OCI-M2 (cell line): ENCODE results near the gene EYA3.

Experiments
- DNase-seq: peaks from one replicate; lab custom pipeline; 2025; ENCODE audit not compliant: unreplicated experiment; lab: John Stamatoyannopoulos, UW

EYA3 gene

GRCh38 chr1:28112388-28113241, 24.2 kb upstream of the EYA3 start:
- DNase-seq, result no peak

- no peak for DNase-seq
Measured at GRCh38 chr1:28111157-28111556, 22.7 kb upstream of the EYA3 start.

GRCh38 chr1:28110555-28110954, 22.1 kb upstream of the EYA3 start:
- DNase-seq, result no peak

GRCh38 chr1:28109639-28110038, 21.2 kb upstream of the EYA3 start:
- DNase-seq, result no peak

- no peak for DNase-seq
Measured at GRCh38 chr1:28108001-28108400, 19.6 kb upstream of the EYA3 start.

- no peak for DNase-seq
Measured at GRCh38 chr1:28104866-28105467, 16.6 kb upstream of the EYA3 start.

- no peak for DNase-seq
Measured at GRCh38 chr1:28102189-28102588, 13.8 kb upstream of the EYA3 start.

GRCh38 chr1:28099050-28099769, 10.8 kb upstream of the EYA3 start:
- DNase-seq, result no peak

- no peak for DNase-seq
Measured at GRCh38 chr1:28097100-28097472, 8.7 kb upstream of the EYA3 start.

GRCh38 chr1:28096210-28097099, 8.0 kb upstream of the EYA3 start:
- DNase-seq, result no peak

GRCh38 chr1:28091043-28091781, 2.8 kb upstream of the EYA3 start:
- peak; percentile 37 for DNase-seq

GRCh38 chr1:28087614-28088167, 719 bp downstream of the EYA3 start:
- no peak for DNase-seq

- DNase-seq, result no peak
Measured at GRCh38 chr1:28086651-28087050, 1.8 kb downstream of the EYA3 start.

GRCh38 chr1:28085129-28085528, 3.3 kb downstream of the EYA3 start:
- DNase-seq, result no peak

- no peak for DNase-seq
Measured at GRCh38 chr1:28083876-28084275, 4.5 kb downstream of the EYA3 start.

- DNase-seq, result no peak
Measured at GRCh38 chr1:28078680-28079626, 9.5 kb downstream of the EYA3 start.

GRCh38 chr1:28078262-28078661, 10.1 kb downstream of the EYA3 start:
- DNase-seq, result no peak

- DNase-seq, result no peak
Measured at GRCh38 chr1:28074892-28075511, 13.4 kb downstream of the EYA3 start.
